Prostate gland (tissue), 2 donors: ENCODE results near the gene RNASE12.

Experiments
- POLR2A ChIP-seq: fragments of 450-650 bp; IDR thresholded peaks from one replicate; pipeline ENCODE4 v1.6.1; 2016; ENCODE audit warnings: antibody characterized with exemption, mild to moderate bottlenecking
- POLR2AphosphoS5 ChIP-seq: sonication (generic); formaldehyde crosslinking; IDR thresholded peaks from one replicate; pipeline ENCODE4 v1.6.1; 2017; ENCODE audit warnings: antibody characterized with exemption
- TF ChIP-seq, protein P1 (sequence below), 4 experiments: fragments of 200-600 bp in 2 of 4; fragments of 450-650 bp in 2 of 4; sonication (generic) in 2 of 4; IDR thresholded peaks; 1 replicate in 3 of 4; 2 replicates in 1 of 4; pipeline ENCODE4 v1.5.1; 2016 to 2019; ENCODE audit warnings: antibody characterized with exemption in 4 of 4, mild to moderate bottlenecking in 2 of 4, moderate library complexity in 2 of 4

DNA sequence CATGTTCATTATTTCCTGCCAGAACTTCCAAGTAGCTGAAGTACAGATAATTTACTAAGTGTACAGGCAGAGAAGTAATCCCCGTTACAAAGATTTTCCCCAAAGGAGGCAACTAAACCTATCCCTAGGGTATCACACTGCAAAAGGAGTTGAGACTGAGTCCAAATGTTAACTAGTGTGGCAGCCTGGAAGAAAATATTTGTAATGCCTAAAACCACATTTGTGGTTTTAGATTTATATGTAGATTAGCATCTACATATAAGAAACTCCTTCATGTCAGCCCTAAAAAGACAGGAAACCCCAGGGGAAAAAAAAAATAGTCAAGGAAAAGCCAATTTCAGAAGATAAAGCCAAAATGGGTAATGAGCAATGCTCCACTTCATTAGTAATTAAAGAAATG lies 1.4 kb upstream of the RNASE12 start:
- TF ChIP-seq, protein P1, sequence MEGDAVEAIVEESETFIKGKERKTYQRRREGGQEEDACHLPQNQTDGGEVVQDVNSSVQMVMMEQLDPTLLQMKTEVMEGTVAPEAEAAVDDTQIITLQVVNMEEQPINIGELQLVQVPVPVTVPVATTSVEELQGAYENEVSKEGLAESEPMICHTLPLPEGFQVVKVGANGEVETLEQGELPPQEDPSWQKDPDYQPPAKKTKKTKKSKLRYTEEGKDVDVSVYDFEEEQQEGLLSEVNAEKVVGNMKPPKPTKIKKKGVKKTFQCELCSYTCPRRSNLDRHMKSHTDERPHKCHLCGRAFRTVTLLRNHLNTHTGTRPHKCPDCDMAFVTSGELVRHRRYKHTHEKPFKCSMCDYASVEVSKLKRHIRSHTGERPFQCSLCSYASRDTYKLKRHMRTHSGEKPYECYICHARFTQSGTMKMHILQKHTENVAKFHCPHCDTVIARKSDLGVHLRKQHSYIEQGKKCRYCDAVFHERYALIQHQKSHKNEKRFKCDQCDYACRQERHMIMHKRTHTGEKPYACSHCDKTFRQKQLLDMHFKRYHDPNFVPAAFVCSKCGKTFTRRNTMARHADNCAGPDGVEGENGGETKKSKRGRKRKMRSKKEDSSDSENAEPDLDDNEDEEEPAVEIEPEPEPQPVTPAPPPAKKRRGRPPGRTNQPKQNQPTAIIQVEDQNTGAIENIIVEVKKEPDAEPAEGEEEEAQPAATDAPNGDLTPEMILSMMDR (IDR thresholded peaks at IDR 0.05), result no peak
- no peak for TF ChIP-seq POLR2AphosphoS5
- no peak for TF ChIP-seq POLR2A
